SK-N-MC (cell line): ENCODE data around the gene SASH1.

ENCODE experiments used
- DNase-seq: peaks from one replicate; pipeline ENCODE4 v3.0.0-alpha.2; 2011; ENCODE audit warnings: low read depth, low spot score
- H3K27ac ChIP-seq: fragments of 200-600 bp; sonication (generic); 2 replicates; pipeline ENCODE4 v1.5.1; 2016; ENCODE audit warnings: mixed run types
- H3K36me3 ChIP-seq: fragments of 200-600 bp; sonication (generic); 2 replicates; pipeline ENCODE4 v1.6.1; 2017; ENCODE audit warnings: antibody characterized with exemption, low read length, mixed read lengths; ENCODE audit not compliant: insufficient read depth
- H3K4me3 ChIP-seq: fragments of 200-600 bp; sonication (generic); 2 replicates; pipeline ENCODE4 v1.5.1; 2016
- H3K9ac ChIP-seq: fragments of 200-600 bp; sonication (generic); 2 replicates; pipeline ENCODE4 v1.8.0; 2017; ENCODE audit warnings: mixed run types, mixed read lengths; ENCODE audit not compliant: insufficient read length
- H3K9me3 ChIP-seq: fragments of 200-600 bp; sonication (generic); 2 replicates; pipeline ENCODE4 v1.6.1; 2017; ENCODE audit warnings: low read depth, mild to moderate bottlenecking, antibody characterized with exemption, low read length, moderate library complexity, mixed read lengths
- EZH2 ChIP-seq: fragments of 200-600 bp; sonication (generic); IDR thresholded peaks from one replicate; pipeline ENCODE4 v1.6.1; 2017; ENCODE audit warnings: antibody characterized with exemption
- FOXP2 ChIP-seq: optimal IDR thresholded peaks from 2 replicates; pipeline ENCODE3; 2011; ENCODE audit warnings: mild to moderate bottlenecking, moderate library complexity; ENCODE audit not compliant: insufficient read depth; ENCODE audit errors: extremely low read length, control extremely low read depth
- POLR2AphosphoS5 ChIP-seq: IDR thresholded peaks from 2 replicates; pipeline ENCODE4 v1.6.1; 2012; ENCODE audit warnings: mild to moderate bottlenecking, low read depth, low read length, borderline replicate concordance

The SASH1 gene

DNA sequence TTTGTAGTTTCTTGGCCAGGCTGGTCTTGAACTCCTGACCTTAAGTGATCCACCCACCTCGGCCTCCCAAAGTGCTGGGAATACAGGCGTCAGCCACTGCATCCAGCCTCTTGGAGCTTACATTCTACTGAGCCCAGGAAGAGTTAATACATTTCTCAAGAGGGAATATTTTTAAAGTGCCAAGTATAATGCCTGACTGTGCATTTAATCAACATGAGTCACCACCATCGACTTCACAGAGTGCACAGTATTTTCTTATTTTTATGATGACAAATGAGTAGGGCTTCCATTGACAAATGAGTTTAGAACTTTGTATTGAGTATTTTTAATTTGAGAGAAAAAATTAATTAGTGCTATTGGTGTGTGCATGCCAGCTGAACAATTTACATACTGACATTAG, 72.2 kb downstream of the SASH1 start:
- Histone ChIP-seq H3K9ac (no peak overlapping the region), H3K4me3 (no peak overlapping the region), H3K27ac (no peak overlapping the region), H3K9me3 (no peaks in the 10 kb centered on the region), H3K36me3 (no peaks in the 10 kb centered on the region)
- TF ChIP-seq FOXP2: no peak
- no peak for DNase-seq

DNA sequence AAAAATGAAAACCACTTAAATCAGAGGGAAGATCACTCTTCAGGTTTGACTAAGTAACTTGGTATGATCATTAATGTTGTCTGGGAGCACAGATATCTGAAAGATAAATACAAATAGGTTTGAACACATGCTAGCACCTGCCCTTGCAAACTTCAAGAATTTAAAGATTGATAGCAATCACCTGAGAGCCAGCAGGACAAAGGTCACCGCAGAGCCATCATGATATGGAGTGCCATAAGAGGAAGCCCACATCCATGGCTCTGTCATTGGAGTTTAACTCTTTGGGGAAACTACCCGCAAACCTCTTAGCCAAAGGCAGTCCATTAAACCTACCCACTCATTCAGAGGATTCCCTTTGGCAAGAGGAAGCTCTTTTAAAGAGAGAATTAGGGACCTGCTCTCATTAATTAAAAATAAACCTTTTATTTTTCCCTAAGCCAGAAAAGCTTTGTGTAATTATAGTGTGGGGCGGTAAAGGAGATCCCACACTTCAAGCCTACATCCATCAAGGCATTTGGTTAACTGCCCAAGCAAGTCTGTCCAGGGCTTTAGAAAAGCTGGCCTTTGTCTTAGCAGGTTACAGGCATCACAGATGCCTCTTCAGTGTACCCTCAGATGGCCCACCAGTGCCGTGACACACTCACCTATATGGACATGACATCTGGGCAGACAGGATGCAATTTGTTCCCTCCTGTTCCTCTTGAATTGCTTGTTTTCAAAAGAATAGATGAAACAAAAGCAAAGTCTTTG, 73.0 kb downstream of the SASH1 start:
- no peak for DNase-seq
- TF ChIP-seq FOXP2: no peak
- TF ChIP-seq POLR2AphosphoS5: no peak
- no peak for TF ChIP-seq EZH2
- Histone ChIP-seq H3K9ac (no peak overlapping the region), H3K36me3 (no peaks in the 10 kb centered on the region), H3K4me3 (no peak overlapping the region), H3K27ac (no peak overlapping the region), H3K9me3 (no peaks in the 10 kb centered on the region)

- no peak for TF ChIP-seq FOXP2
- TF ChIP-seq EZH2: no peak
- TF ChIP-seq POLR2AphosphoS5: no peak
- DNase-seq: no peak
- H3K9me3 ChIP-seq: no peaks in the 10 kb centered on the region
- H3K4me3 ChIP-seq: no peak overlapping the region
- H3K9ac ChIP-seq: no peak overlapping the region
- H3K27ac ChIP-seq: no peak overlapping the region
- no peaks in the 10 kb centered on the region for H3K36me3 ChIP-seq
Observed at GRCh38 chr6:148416330-148416965, 73.8 kb downstream of the SASH1 start.

DNA sequence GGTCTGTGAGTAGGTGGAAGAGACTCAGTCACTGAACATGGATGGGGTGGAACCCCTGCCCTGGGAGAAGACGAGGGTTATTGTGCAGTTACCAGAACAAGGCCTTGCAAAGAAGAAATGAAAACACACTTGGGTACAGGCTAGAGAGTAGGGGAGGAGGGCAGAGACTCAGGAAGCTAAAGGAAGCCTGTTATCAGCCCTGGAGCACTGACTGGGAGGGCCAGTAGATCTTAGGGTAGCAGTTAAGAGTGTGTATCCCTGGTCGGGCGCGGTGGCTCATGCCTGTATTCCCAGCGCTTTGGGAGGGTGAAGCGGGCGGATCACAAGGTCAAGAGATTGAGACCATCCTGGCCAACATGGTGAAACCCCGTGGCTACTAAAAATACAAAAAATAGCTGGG, 74.4 kb downstream of the SASH1 start:
- no peak overlapping the region for H3K4me3 ChIP-seq
- H3K9me3 ChIP-seq: no peaks in the 10 kb centered on the region
- no peak overlapping the region for H3K9ac ChIP-seq
- H3K27ac ChIP-seq: no peak overlapping the region
- no peak for TF ChIP-seq EZH2
- no peak for TF ChIP-seq POLR2AphosphoS5
- TF ChIP-seq FOXP2: no peak
- DNase-seq: no peak
- no peaks in the 10 kb centered on the region for H3K36me3 ChIP-seq

GRCh38 chr6:148419430-148419829, 76.8 kb downstream of the SASH1 start:
- DNase-seq: no peak
- no peaks in the 10 kb centered on the region for H3K36me3 ChIP-seq
- TF ChIP-seq POLR2AphosphoS5 (no peak), EZH2 (no peak), FOXP2 (no peak)
- no peaks in the 10 kb centered on the region for H3K9me3 ChIP-seq
- H3K9ac ChIP-seq: no peak overlapping the region
- H3K4me3 ChIP-seq: no peak overlapping the region
- no peak overlapping the region for H3K27ac ChIP-seq

- no peak for DNase-seq
- Histone ChIP-seq H3K27ac (no peak overlapping the region), H3K36me3 (no peaks in the 10 kb centered on the region), H3K9ac (no peak overlapping the region), H3K9me3 (no peaks in the 10 kb centered on the region), H3K4me3 (no peak overlapping the region)
- TF ChIP-seq FOXP2 (no peak), EZH2 (no peak), POLR2AphosphoS5 (no peak)
Observed at GRCh38 chr6:148422085-148422484, 79.4 kb downstream of the SASH1 start.

GRCh38 chr6:148423133-148423532, 80.5 kb downstream of the SASH1 start:
- TF ChIP-seq POLR2AphosphoS5 (no peak), FOXP2 (no peak), EZH2 (no peak)
- H3K9me3 ChIP-seq: no peaks in the 10 kb centered on the region
- no peak overlapping the region for H3K4me3 ChIP-seq
- no peaks in the 10 kb centered on the region for H3K36me3 ChIP-seq
- no peak for DNase-seq
- no peak overlapping the region for H3K27ac ChIP-seq
- H3K9ac ChIP-seq: no peak overlapping the region

- Histone ChIP-seq H3K27ac (no peak overlapping the region), H3K9ac (no peak overlapping the region), H3K9me3 (no peaks in the 10 kb centered on the region), H3K36me3 (no peaks in the 10 kb centered on the region), H3K4me3 (no peak overlapping the region)
- no peak for TF ChIP-seq POLR2AphosphoS5
- no peak for DNase-seq
Observed at GRCh38 chr6:148423601-148424270, 81.1 kb downstream of the SASH1 start.

DNA sequence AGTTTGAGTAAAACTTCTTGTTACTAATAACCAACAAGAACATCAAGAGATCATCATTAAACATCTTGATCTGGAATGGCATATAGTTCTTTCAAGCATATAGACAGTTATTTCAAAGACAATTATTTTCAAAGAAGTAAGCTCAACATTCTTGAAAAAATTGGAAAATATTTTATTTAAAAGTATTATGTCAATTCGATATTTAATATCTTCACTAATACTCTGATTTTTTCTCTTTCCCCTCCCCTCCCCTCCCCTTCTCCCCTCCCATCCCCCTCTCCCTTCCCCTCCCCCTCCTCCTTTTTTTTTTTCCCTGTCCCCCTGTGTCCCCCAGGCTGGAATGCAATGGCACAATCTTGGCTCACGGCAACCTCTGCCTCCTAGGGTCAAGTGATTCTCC, 82.8 kb downstream of the SASH1 start:
- TF ChIP-seq EZH2: no peak
- no peak for TF ChIP-seq FOXP2
- TF ChIP-seq POLR2AphosphoS5: no peak
- no peak overlapping the region for H3K27ac ChIP-seq
- H3K9ac ChIP-seq: no peak overlapping the region
- H3K9me3 ChIP-seq: no peaks in the 10 kb centered on the region
- no peak overlapping the region for H3K4me3 ChIP-seq
- no peak for DNase-seq
- H3K36me3 ChIP-seq: no peaks in the 10 kb centered on the region
